ENCODE measurements around the gene CAPRIN1.
"Not testable (repeated sequence)": the region's sequence is repeated elsewhere in the genome, so short reads cannot be mapped to it uniquely, and the experiment has no call there.

CAPRIN1 gene

DNA sequence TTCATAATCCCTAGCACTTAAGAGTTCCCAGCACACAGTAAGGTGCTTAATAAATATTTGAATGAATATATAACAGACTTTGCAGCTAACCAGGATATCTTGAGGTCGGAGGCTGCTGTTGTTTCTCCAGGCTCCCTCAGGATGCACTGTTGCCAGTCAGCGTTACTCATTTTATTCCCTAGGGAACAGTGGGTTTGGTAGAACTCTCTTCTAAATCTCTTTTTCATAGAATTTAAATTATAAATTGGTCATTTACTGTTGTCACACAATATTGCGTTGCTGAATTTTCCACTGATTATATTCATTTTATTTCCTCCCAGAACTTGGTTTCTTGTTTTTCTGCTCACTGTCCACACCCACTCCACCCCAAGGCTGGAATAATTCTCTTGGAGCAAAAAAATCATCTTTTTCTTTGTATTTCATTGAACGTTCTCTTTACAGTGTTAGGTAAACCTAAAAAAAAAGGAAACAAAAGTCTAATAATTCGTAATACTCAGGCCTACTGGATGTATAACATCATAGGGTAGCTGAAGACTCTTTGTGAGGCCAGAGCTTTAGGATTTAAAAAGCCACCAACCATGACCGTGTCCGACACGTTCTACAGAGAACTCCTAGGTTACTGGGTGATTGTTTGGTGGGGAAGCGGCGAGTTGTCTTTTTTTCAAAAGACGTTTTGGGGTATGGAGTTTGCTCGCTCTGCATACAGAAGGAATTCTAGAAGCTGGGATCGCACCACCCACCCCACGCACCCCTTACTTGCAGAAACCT is 766 bp upstream of the CAPRIN1 start:
- peak; percentile 87 for DNase-seq (ENCODE audit: low read depth)

DNA sequence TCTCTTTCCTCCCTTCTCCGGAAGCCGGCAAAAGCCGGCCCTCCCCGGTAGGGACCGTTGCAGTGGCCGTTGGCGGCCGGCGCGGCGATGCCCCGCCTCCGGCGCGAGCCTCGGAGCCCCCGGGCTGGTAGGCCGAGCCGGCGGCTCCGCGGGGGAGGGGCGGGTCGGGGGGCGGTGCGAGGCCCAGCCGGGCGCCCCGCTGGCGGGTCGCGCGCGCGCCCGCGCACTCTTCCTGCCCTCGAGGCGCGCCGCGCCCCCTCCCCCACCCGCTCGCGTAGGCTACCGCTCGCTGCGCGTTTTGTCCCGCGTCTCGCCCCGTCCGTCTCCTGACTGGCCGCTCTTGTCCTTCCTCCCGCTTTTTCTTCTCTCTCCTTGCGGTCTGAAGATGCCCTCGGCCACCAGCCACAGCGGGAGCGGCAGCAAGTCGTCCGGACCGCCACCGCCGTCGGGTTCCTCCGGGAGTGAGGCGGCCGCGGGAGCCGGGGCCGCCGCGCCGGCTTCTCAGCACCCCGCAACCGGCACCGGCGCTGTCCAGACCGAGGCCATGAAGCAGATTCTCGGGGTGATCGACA is 591 bp downstream of the CAPRIN1 start:
- DNase-seq (ENCODE audit: low read depth) = peak; percentile 71

DNA sequence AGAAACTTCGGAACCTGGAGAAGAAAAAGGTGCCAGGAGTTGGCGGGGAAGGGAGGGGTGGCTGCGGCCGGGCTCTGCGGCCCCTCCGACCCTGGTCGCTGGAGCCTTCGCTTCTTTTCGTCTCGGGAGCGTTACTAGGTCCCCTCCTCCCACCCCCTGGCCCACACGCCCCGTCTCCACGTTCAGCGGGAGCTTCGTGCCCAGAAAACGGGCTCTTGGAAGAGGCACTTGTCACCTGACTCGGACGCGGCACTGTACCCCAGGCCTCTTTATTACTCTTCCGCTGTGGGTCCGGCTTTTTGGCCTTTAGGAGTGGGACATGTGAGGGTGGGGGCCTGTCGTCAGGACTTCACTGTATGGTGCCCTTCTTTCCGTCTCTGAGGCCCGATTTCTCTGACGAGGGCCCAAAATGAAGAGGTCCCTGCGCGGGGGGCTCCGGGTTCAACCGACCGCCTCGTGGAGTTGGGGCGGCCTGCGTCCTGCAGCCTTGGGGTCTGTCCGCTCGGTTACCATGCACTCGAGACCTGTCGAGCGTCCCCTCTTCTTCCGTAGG is 1.2 kb downstream of the CAPRIN1 start:
- no peak for DNase-seq (ENCODE audit: low read depth)

DNA sequence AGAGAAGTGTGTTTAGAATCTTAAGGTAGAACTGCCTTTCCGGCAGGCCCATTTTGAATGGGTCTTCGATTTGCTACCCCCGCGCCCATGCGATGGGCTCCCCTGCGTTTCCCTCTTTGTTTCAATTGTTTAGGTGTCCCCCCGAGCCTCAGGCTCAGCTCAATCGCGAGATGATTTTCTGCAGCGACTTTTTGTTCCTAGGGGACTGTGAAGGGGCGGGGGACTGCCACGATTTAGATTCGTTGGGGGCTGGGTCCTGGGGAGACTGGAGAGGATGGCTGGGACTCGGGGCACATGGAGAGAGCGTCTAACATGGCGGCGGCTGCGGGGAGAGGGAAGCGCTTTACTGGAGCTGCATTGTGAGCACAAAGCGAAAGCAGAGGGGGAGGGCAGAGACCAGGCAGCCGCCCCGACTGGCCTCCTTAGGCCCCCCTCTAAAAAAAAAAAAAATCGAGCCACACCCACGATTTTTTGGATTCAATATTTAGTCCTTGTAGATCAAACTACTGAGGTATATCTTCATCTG is 1.7 kb downstream of the CAPRIN1 start:
- DNase-seq (ENCODE audit: low read depth) = peak; percentile 61

DNA sequence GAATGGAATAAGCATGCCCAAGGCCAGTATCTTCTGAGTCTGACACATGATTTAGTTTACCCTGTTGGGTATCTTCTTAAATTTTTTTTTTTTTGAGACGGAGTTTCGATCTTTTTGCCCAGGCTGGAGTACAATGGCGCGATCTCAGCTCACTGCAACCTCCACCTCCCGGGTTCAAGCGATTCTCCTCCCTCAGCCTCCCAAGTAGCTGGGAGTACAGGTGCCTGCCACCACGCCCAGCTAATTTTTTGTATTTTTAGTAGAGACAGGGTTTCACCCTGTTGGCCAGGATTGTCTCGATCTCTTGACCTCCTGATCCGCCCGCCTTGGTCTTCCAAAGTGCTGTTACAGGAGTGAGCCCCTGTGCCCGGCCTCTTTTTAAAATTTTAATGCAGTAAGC is 2.8 kb downstream of the CAPRIN1 start:
- DNase-seq (ENCODE audit: low read depth) = not testable (repeated sequence)

DNA sequence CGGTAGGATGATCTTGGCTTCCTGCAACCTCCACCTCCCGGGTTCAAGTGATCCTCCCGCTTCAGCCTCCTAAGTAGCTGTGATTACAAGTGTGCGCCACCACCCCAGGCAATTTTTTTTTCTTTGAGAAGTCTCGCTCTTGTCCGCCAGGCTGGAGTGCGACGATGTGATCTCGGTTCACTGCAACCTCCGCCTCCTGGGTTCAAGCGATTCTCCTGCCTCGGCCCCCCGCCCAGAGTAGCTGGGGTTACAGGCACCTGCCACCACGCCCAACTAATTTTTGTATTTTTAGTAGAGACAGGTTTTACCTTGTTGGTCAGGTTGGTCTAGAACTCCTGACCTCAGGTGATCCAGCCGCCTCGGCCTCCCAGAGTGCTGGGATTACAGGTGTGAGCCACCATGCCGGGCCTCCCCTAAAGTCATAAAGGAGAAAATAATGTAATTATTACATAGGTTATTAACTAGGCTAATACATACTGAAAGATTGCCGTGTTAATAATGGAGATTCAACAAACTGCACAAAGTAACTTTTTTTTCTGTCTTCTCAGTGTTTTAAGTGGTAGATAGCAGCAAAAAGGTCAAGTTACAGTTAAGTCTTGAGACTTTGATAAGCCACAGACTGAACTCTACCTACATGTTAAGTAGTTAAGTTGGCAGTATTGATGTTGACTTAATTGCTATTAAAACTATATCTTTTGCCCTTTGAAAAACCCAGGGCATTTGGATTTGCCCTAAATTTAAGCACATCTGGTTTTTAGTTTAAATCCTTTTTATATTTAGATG is 3.9 kb downstream of the CAPRIN1 start:
- DNase-seq (ENCODE audit: low read depth) = no peak

DNA sequence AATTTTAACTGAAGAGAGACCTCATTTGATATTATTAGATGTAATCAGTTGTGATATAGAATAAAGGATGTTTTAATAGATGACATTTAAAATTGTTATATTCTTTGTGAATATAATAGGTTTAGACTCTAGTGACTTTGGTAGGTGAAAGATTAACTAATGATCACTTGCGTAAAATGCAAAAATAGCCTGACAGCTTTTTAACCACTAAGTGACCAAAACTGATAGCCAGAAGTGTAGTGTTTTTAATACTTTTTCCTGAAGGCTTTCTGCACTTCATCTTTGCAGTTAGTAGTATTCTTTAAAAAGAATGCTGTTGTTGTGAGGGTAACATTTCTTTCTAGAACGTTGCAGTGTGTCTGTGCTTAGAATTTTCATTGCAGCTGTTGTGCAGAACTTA is 5.1 kb downstream of the CAPRIN1 start:
- no peak for DNase-seq (ENCODE audit: low read depth)

DNA sequence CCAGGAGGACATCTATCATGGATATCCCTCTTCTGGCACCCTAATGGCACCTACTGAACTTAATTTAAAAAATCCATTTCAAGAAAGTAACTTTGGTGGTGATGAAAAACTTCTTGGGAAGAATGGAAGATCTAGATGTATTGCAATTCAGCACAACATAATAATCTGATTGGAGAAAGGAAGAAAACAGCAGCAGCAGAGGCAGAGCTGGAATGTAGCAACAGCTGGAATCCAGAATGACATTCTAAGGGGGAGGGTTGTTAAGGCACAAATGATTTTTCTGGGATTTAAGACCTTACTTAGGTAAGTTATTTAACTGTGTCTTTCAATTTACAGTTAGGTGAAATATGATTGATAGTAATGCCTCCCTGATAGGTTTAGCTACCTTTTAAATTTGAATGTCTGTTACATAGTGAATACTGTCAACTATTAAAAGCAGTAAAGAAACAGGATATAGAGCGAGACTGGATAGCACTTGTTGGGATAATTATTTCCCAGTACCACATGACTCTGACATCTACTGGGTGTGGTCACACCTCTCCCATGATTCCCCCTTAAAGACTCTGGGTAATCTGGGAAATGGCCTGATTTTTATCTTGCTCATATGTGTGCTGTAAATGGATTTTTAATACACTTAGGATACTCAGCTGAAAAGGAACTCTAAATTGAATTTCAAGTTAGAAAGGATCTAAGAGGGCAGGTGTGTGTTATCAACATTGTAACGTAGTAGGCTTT is 11.7 kb downstream of the CAPRIN1 start:
- DNase-seq (ENCODE audit: low read depth) = no peak

DNA sequence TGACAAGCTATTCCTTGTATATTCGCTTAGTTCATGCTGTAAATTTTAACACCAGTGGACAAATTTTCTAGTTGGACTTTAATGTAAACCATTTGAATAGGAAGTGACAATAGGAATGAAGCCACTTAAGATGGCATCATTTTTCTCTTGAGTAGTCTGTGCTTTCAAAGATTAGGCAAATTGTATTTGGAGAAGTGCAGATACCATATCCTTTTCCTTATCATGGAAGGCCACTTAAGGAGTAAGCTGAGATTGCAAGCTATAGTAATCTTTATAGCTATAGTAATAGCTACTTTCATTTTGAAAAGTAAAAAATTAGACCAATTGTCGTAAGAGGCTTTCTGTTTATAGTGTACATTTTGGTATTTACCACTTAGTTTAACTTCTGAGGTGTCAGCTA is 12.8 kb downstream of the CAPRIN1 start:
- no peak for DNase-seq (ENCODE audit: low read depth)

DNA sequence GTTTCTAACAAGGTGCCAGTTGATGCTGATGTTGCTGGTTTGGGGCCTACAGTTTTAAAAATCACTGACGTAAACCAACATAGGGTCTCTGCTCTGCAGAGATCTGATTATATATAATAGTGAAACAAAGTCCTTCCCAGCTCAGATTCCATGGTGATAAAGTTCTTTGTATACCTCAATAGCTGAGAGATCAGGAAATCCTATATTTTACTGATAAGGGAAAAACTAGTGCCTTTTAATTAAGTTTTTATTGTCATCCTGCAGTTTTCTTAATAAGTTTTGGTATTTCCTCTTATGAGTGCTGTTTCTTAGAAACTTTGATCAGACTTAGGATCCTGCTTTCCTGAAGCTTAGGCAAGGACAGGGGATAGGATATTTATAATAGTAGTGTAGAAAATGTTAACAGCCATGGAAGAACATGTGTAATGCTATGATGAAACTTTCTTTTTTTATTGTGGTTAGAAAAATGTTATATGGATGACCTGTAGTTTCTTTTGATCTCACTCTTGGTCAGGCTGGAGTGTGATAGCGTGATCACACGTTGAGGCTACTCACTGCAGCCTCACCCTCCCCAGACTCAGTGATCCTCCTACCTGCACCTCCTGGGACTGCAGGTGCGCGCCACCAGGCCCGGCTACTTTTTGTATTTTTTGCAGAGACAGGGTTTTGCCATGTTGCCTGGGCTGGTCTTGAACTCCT is 14.1 kb downstream of the CAPRIN1 start:
- DNase-seq (ENCODE audit: low read depth) = no peak

DNA sequence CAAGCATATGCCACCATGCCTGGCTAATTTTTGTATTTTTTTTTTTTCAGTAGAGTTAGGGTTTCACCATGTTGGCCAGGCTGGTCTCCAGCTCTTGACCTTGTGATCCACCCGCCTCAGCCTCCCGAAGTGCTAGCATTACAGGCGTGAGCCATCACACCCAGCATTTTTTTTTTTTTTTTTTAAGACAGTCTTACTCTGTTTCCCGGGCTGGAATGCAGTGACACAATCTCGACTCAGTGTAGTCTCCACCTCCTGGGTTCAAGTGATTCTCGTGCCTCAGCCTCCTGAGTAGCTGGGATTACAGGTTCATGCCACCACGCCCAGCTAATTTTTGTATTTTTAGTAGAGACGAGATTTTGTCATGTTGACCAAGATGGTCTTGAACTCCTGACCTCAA is 15.2 kb downstream of the CAPRIN1 start:
- not testable (repeated sequence) for DNase-seq (ENCODE audit: low read depth)

DNA sequence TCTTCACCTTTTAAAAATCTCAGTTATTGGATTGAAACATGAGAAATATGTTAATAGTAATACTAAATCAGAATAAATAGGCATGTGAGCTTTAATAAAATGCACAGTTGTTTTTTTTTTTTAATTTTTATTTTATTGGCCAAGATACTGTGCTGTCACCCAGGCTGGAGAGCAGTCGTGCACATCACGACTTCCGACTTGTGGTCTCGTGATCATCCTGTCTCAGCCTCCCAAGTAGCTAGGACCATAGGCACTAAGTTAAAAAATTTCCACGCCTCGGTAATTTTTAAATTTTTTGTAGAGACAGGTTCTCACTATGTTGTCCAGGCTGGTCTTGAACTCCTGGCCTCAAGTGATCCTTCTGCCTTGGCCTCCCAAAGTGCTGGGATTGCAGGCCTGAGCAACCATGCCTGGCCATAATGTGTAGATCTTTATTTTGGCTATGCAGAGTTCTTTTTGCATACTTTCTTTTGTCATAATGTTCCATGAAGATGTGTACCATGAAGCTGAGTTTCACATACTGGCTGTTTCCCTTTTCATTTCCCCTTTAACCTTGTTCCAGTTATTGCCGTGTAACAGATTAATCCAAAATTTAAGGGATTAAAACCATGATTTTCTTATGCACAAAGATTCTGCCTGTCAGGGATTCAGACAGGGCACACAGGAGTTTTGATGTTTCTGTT is 16.0 kb downstream of the CAPRIN1 start:
- no peak for DNase-seq (ENCODE audit: low read depth)

DNA sequence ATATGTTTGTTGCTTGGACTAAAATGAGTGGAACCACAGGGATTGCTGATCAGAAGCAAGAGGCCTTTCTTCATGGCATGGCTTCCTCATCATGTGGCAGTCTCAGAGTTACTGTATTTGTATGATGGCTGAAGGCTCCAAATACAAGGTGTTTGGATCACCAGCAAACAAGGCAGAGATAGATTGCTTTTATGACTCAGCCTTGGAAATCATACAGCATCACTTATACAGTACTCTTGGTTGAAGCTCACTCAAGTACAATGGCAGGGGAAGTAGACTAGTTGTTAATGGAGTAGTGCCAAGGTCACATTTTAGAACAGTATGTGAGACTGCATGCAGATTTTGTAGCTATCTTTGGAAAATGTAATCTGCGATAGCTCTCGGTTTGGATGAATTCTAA is 16.6 kb downstream of the CAPRIN1 start:
- no peak for DNase-seq (ENCODE audit: low read depth)

DNA sequence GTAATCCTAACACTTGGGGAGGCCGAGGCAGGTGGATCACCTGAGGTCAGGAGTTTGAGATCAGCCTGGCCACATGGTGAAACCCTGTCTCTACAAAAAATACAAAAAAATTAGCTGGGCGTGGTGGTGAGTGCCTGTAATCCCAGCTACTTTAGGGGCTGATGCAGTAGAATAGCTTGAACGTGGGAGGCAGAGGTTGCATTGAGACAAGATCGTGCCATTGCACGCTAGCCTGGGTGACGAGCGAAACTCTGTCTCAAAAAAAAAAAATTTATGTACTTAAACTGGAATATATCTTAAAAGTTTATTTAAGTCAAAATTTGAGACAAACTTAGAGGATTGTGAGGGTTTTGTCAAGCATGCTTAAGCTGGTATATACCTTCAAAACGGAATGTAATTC is 19.8 kb downstream of the CAPRIN1 start:
- not testable (repeated sequence) for DNase-seq (ENCODE audit: low read depth)

DNA sequence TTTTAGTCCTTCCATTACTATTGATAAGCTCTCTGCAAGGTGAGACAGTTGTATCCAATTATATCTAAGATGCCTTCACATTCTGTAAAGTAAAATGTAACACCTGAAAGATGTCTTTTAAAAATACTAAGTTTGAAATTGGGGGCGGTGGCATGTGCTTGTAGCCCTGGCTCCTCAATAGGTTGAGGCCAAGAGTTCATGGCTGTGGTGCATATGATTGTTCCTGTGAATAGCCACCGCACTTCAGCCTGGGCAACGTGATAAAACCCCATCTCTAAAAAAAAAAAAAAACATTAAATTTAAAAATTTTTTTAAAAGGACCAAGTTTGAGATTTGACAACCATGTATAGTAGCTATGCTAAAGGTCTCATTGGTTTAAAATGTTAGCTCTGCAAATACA is 20.5 kb downstream of the CAPRIN1 start:
- DNase-seq (ENCODE audit: low read depth) = no peak

DNA sequence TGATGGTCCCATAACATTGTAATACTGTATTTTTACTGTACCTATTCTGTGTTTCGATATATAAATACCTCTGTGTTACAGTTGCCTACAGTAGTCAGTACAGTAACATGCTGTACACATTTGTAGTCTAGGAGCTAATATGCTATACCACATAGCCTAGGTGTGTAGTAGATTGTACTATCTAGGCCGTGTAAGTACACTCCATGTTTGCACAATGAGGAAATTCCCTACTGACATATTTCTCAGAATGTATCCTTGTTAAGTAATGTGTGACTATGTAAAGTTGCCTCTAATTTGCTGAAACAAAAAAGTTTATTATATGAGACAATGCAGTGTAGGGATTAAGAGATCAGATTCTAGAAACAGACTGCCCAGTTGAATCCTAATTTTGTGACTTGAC is 21.3 kb downstream of the CAPRIN1 start:
- no peak for DNase-seq (ENCODE audit: low read depth)

DNA sequence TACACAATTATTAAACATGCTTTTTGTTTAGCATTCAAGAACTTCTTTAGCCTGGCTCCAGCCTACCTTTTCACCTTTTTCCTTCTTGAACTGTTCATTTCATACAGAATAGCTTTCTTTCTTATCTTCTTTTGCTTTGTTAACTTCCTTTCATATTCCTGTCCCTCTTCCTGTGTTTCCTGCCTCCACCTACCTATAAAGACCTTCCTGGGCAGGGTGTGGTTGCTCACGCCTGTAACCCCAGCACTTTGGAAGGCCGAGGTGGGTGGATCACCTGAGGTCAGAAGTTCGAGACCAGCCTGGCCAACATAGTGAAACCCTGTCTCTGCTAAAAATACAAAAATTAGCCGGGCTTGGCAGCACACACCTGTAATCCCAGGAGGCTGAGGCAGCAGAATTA is 22.9 kb downstream of the CAPRIN1 start:
- DNase-seq (ENCODE audit: low read depth) = no peak

DNA sequence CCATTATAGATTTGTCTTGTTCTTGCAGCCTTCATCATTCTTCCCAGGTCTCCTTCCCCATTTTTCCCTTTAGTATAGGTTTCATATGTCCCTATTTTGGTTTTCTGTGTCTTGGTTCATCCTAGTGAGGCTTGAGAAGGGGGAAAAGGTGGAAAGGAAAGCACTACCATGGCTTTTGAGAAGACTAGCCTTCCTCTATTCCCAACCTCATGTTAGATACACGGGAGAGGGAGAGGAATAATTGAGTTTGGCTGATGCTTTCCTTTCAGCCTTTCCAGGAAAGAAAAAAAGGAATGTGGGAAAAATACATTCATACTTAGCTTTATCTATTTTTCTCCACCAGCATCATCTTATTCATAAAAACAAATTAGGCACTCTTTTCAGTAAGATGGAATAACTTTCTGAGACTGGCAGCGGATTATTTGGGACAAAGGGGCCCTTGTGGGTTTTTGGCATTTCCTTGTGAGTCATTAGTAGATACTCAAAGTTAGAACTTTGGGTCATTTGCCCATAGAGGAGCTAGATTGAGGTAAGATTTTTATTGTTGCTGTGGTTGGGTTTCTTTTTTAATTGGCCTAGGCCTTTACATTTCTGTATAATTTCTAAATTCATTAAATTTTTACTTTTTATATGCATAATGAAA is 23.8 kb downstream of the CAPRIN1 start:
- DNase-seq (ENCODE audit: low read depth) = peak; percentile 56

DNA sequence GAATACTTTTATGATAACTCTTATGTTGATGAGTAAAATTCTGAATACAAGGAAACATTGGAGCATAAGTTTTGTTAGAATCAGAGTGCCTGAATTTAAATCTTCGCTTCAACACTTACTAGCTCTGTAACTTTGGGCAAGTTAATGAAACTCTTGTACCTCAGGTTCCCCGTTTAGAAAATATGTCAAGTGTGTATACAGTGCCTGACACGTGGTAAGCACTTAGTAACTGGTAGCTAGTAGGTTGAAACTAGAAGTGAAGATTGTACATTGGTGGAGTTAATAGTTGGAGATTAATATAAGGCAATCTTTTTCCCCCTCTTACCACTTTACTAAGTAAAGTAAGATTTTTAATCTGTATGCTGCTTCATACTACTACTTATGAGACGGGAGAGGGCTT is 29.1 kb downstream of the CAPRIN1 start:
- DNase-seq (ENCODE audit: low read depth) = no peak

DNA sequence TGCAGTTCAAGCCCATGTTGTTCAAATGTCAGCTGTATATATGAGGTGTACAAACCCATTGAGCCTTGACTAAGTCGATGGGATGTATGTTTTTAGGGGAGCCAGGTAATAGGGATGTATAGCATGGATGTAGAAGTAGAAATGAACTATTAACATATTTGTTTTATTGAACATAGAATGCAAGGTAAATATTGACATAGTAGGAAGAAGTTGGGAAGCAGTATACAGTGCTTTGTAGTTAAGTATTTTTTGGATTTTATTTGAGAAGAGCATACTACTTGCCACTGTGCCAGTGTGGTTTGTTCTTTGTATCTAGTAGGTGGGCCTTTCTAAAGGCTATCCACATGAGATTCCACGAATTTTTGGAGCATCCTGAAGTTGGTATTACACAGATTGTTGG is 33.1 kb downstream of the CAPRIN1 start:
- no peak for DNase-seq (ENCODE audit: low read depth)
